Smooth muscle cell (in vitro differentiated cells): Measurements from ENCODE around the gene CTIF. TPM values are rescaled to one million over a fixed set of nuclear protein-coding genes. Genes with fewer than 3 reads are reported as not detected.

ENCODE experiments used
- DNase-seq: peaks from one replicate; lab custom pipeline; 2025; ENCODE audit not compliant: unreplicated experiment; lab: John Stamatoyannopoulos, UW
- H2AFZ ChIP-seq: fragments of 200-600 bp; sonication (generic); 2 replicates; pipeline ENCODE4 v1.6.0; 2016; ENCODE audit warnings: antibody characterized with exemption, low read depth, mild to moderate bottlenecking
- H3F3A ChIP-seq: fragments of 200-600 bp; sonication (generic); 2 replicates; pipeline ENCODE4 v1.6.0; 2017; ENCODE audit warnings: antibody characterized with exemption, low read depth
- H3K27ac ChIP-seq: fragments of 200-600 bp; sonication (generic); 2 replicates; pipeline ENCODE4 v1.5.1; 2016; ENCODE audit warnings: low read depth, mild to moderate bottlenecking
- H3K27me3 ChIP-seq: fragments of 200-600 bp; sonication (generic); 2 replicates; pipeline ENCODE4 v1.6.1; 2016; ENCODE audit warnings: low read depth, mild to moderate bottlenecking
- H3K36me3 ChIP-seq: fragments of 200-600 bp; sonication (generic); 2 replicates; pipeline ENCODE4 v1.5.1; 2016; ENCODE audit warnings: low read depth
- H3K4me1 ChIP-seq: fragments of 200-600 bp; sonication (generic); 2 replicates; pipeline ENCODE4 v1.5.1; 2016; ENCODE audit warnings: low read depth
- H3K4me2 ChIP-seq: fragments of 200-600 bp; sonication (generic); 2 replicates; pipeline ENCODE4 v1.6.0; 2016; ENCODE audit warnings: mild to moderate bottlenecking
- H3K4me3 ChIP-seq: fragments of 200-600 bp; sonication (generic); 2 replicates; pipeline ENCODE4 v1.5.1; 2016; ENCODE audit warnings: mild to moderate bottlenecking
- H3K79me2 ChIP-seq: fragments of 200-600 bp; sonication (generic); 2 replicates; pipeline ENCODE4 v1.6.0; 2016; ENCODE audit warnings: low read depth, mild to moderate bottlenecking
- H3K9ac ChIP-seq: fragments of 200-600 bp; sonication (generic); 2 replicates; pipeline ENCODE4 v1.6.0; 2016; ENCODE audit warnings: low read depth
- H3K9me3 ChIP-seq: fragments of 200-600 bp; sonication (generic); replicated peaks from 2 replicates; pipeline ENCODE4 v1.5.1; 2016; ENCODE audit warnings: low read depth
- H4K20me1 ChIP-seq: fragments of 200-600 bp; sonication (generic); 2 replicates; pipeline ENCODE4 v1.6.0; 2016; ENCODE audit warnings: low read depth
- CTCF ChIP-seq: fragments of 200-600 bp; sonication (generic); IDR thresholded peaks from 2 replicates; pipeline ENCODE4 v1.5.1; 2017; ENCODE audit warnings: borderline replicate concordance, mild to moderate bottlenecking, antibody characterized with exemption; ENCODE audit not compliant: insufficient read depth, poor library complexity, severe bottlenecking
- WGBS: methylation state at CpG from one replicate; pipeline ENCODE4 v1.1.7; 2016; ENCODE audit warnings: low lambda C conversion rate; 5-methylcytosine and 5-hydroxymethylcytosine counted together
- polyA plus RNA-seq: library from polyadenylated mRNA; unstranded; fragments of >200 nt; fragmentation: Nextera tagmentation; extraction: Ambion mirVana; gene quantifications from 2 replicates; pipeline ENCODE4 v1.2.1, GENCODE V29; 2016
- total RNA-seq: library from RNA; depleted of rRNA; stranded (reverse); fragments of >200 nt; gene quantifications from 2 replicates; pipeline ENCODE4 v1.2.3, GENCODE V29; 2014

CTIF gene
- total and polyA plus RNA-seq, 2 experiments from 2014 or later, result 22.2 to 25.3 TPM

- peak overlapping the region; percentile 1 for H3K4me2 ChIP-seq
- no peak overlapping the region for H2AFZ ChIP-seq
- no peak for TF ChIP-seq CTCF
These were observed 7.8 kb upstream of the CTIF start for GRCh38 chr18:48531082-48531403.

GRCh38 chr18:48531908-48532307 is 6.9 kb upstream of the CTIF start:
- no peaks in the 10 kb centered on the region for H3K27me3 ChIP-seq
- H3K9ac ChIP-seq, result no peak overlapping the region
- peaks cover 4% of the 10 kb centered on the region for H3F3A ChIP-seq
- no peaks in the 10 kb centered on the region for H3K9me3 ChIP-seq
- no peak overlapping the region for H2AFZ ChIP-seq
- no peak for TF ChIP-seq CTCF
- no peak overlapping the region for H3K4me3 ChIP-seq
- no peak for DNase-seq
- no peaks in the 10 kb centered on the region for H3K79me2 ChIP-seq
- no peaks in the 10 kb centered on the region for H3K36me3 ChIP-seq
- peak overlapping the region; percentile 37 for H3K27ac ChIP-seq
- peak overlapping the region; percentile 1 for H3K4me2 ChIP-seq
- no peaks in the 10 kb centered on the region for H4K20me1 ChIP-seq
- H3K4me1 ChIP-seq, result no peaks in the 10 kb centered on the region
- 54% methylated on average over 3 of the region's 3 CpGs for WGBS

More at GRCh38 chr18:48531082-48531403, 7.8 kb upstream of the CTIF start:
- peak overlapping the region; percentile 37 for H3K27ac ChIP-seq
- H3K9ac ChIP-seq, result no peak overlapping the region
- no peak for DNase-seq
- H3K4me3 ChIP-seq, result no peak overlapping the region
- H3K79me2 ChIP-seq, result no peaks in the 10 kb centered on the region
- H4K20me1 ChIP-seq, result no peaks in the 10 kb centered on the region
- 74% methylated on average over 1 of the region's 1 CpG for WGBS
- peaks cover 4% of the 10 kb centered on the region for H3F3A ChIP-seq
- no peaks in the 10 kb centered on the region for H3K27me3 ChIP-seq
- H3K4me1 ChIP-seq, result no peaks in the 10 kb centered on the region
- H3K36me3 ChIP-seq, result no peaks in the 10 kb centered on the region
- H3K9me3 ChIP-seq, result no peaks in the 10 kb centered on the region

GRCh38 chr18:48533340-48534070 is 5.3 kb upstream of the CTIF start:
- Histone ChIP-seq H2AFZ (no peak overlapping the region), H3K4me1 (peaks cover 4% of the 10 kb centered on the region), H3K27ac (no peak overlapping the region), H3K4me2 (no peak overlapping the region), H3K4me3 (no peak overlapping the region), H3K79me2 (no peaks in the 10 kb centered on the region), H3K9ac (no peak overlapping the region), H3K36me3 (no peaks in the 10 kb centered on the region), H3K9me3 (no peaks in the 10 kb centered on the region), H3F3A (peaks cover 4% of the 10 kb centered on the region), H4K20me1 (no peaks in the 10 kb centered on the region), H3K27me3 (no peaks in the 10 kb centered on the region)
- no peak for TF ChIP-seq CTCF
- WGBS, result 91% methylated on average over 6 of the region's 6 CpGs
- DNase-seq, result no peak

- Histone ChIP-seq H3K27me3 (no peaks in the 10 kb centered on the region), H3K9me3 (no peaks in the 10 kb centered on the region), H3K9ac (no peak overlapping the region), H4K20me1 (no peaks in the 10 kb centered on the region), H2AFZ (no peak overlapping the region), H3K4me3 (no peak overlapping the region), H3F3A (peaks cover 4% of the 10 kb centered on the region), H3K27ac (no peak overlapping the region), H3K79me2 (no peaks in the 10 kb centered on the region), H3K4me1 (peaks cover 5% of the 10 kb centered on the region), H3K4me2 (peak overlapping the region; percentile 42), H3K36me3 (no peaks in the 10 kb centered on the region)
- DNase-seq, result no peak
- WGBS, result 56% methylated on average over 3 of the region's 3 CpGs
- no peak for TF ChIP-seq CTCF
These were observed 4.5 kb upstream of the CTIF start for GRCh38 chr18:48534364-48534763.
